ENCODE results near the gene WDR74. TPM values are rescaled to one million over a fixed set of nuclear protein-coding genes. Genes with fewer than 3 reads are reported as not detected.

WDR74 gene
- total RNA-seq, 1 experiment from 2014 or later = 110 TPM

- ChIA-PET POLR2A (interaction anchor here (0.6 to 5.4 kb wide), 5 partner anchors 9 to 149 kb away, joined by 3 to 83 read pairs (median 11); partner anchors contain the start of genes SLC3A2 and WDR74), CTCF (interaction anchor here (1.5 kb wide), 1 partner anchor 32 kb away, joined by 5 read pairs; no protein-coding TSS in a partner anchor)
- Mint-ChIP-seq H3K4me3 (peak overlapping the region; percentile 99), H3K27ac (peak overlapping the region; percentile 95), H3K36me3 (peaks cover 53% of the 10 kb centered on the region), H3K4me1 (peaks cover 34% of the 10 kb centered on the region), H3K9me3 (peaks cover 7% of the 10 kb centered on the region), H3K27me3 (ENCODE audit: low read depth) (0 out of 2 replicates have a peak, but pooled peaks cover 4% of the 10 kb centered on the region)
- DNase-seq (ENCODE audit: low spot score) (no peak), ATAC-seq (no peak)
- TF ChIP-seq SP1 (CRISPR knock-in tag; conservative IDR thresholded peaks at IDR 0.05) (no peak), ZNF425 (CRISPR knock-in tag; conservative IDR thresholded peaks at IDR 0.05) (peak; percentile 36; the same call in 1 of the 2 replicates), ZNF232 (CRISPR knock-in tag; IDR thresholded peaks at IDR 0.05) (no peak), CREM (CRISPR knock-in tag; IDR thresholded peaks at IDR 0.05) (no peak)
Measured at GRCh38 chr11:62852523-62853188, 13.3 kb upstream of the WDR74 start.

- peaks cover 53% of the 10 kb centered on the region for H3K36me3 Mint-ChIP-seq
- peaks cover 11% of the 10 kb centered on the region for H3K9me3 Mint-ChIP-seq
- DNase-seq (ENCODE audit: low spot score) = no peak
- H3K27ac Mint-ChIP-seq = peak overlapping the region; percentile 94
- peak overlapping the region; percentile 99 for H3K4me3 Mint-ChIP-seq
- ATAC-seq = no peak
- TF ChIP-seq ZNF425 (CRISPR knock-in tag; conservative IDR thresholded peaks at IDR 0.05) = peak; percentile 65; the same call in 1 of the 2 replicates
- TF ChIP-seq ERG (CRISPR knock-in tag; IDR thresholded peaks at IDR 0.05) = no peak
- no peak for TF ChIP-seq ZNF671 (CRISPR knock-in tag; IDR thresholded peaks at IDR 0.05)
- no peak for TF ChIP-seq MXD4 (CRISPR knock-in tag; IDR thresholded peaks at IDR 0.05; ENCODE audit: borderline replicate concordance)
- H3K27me3 Mint-ChIP-seq (ENCODE audit: low read depth) = 0 out of 2 replicates have a peak, but pooled peaks cover 4% of the 10 kb centered on the region
- ChIA-PET CTCF (interaction anchor here (1.5 to 2.9 kb wide), 2 partner anchors 32 to 65 kb away, joined by 5 to 11 read pairs; partner anchors contain the start of gene TMEM179B), POLR2A (interaction anchor here (0.5 to 5.4 kb wide), 8 partner anchors 9 to 149 kb away, joined by 3 to 83 read pairs (median 4); partner anchors contain the start of genes SLC3A2, STX5 and WDR74)
- peaks cover 29% of the 10 kb centered on the region for H3K4me1 Mint-ChIP-seq
Measured at GRCh38 chr11:62851807-62852522, 12.6 kb upstream of the WDR74 start.

GRCh38 chr11:62850911-62851806, 11.8 kb upstream of the WDR74 start:
- peak overlapping the region; percentile 99 for H3K4me3 Mint-ChIP-seq
- ChIA-PET POLR2A (interaction anchor here (0.5 to 5.4 kb wide), 11 partner anchors 10 to 250 kb away, joined by 3 to 83 read pairs (median 4); partner anchors contain the start of genes SLC3A2, STX5 and WDR74), CTCF (interaction anchor here (1.0 to 2.9 kb wide), 5 partner anchors 10 to 169 kb away, joined by 3 to 11 read pairs (median 5); partner anchors contain the start of gene TMEM179B)
- H3K9me3 Mint-ChIP-seq = peaks cover 14% of the 10 kb centered on the region
- peaks cover 56% of the 10 kb centered on the region for H3K36me3 Mint-ChIP-seq
- DNase-seq (ENCODE audit: low spot score) = no peak
- 0 out of 2 replicates have a peak, but pooled peaks cover 4% of the 10 kb centered on the region for H3K27me3 Mint-ChIP-seq (ENCODE audit: low read depth)
- ATAC-seq = peak; percentile 31
- H3K27ac Mint-ChIP-seq = peak overlapping the region; percentile 94
- peaks cover 29% of the 10 kb centered on the region for H3K4me1 Mint-ChIP-seq
- TF ChIP-seq RELA (CRISPR knock-in tag; IDR thresholded peaks at IDR 0.05; ENCODE audit: borderline replicate concordance) (no peak), ATF6 (CRISPR knock-in tag; IDR thresholded peaks at IDR 0.05) (no peak), ESRRA (CRISPR knock-in tag; IDR thresholded peaks at IDR 0.05; ENCODE audit: borderline replicate concordance) (no peak), IRF2 (CRISPR knock-in tag; IDR thresholded peaks at IDR 0.05; ENCODE audit: borderline replicate concordance, low read depth) (no peak), OVOL2 (CRISPR knock-in tag; IDR thresholded peaks at IDR 0.05; ENCODE audit: borderline replicate concordance) (no peak), ATF3 (CRISPR knock-in tag; conservative IDR thresholded peaks at IDR 0.05) (no peak), ZNF219 (CRISPR knock-in tag; IDR thresholded peaks at IDR 0.05; ENCODE audit: borderline replicate concordance) (no peak), GTF2I (CRISPR knock-in tag; conservative IDR thresholded peaks at IDR 0.05) (no peak), GABPB1 (CRISPR knock-in tag; IDR thresholded peaks at IDR 0.05) (no peak), ZNF423 (CRISPR knock-in tag; IDR thresholded peaks at IDR 0.05) (no peak), NR1H2 (CRISPR knock-in tag; IDR thresholded peaks at IDR 0.05) (no peak)

Data from WTC11 (cell line).